H1 (cell line): ENCODE measurements around the gene SSNA1. TPM values are rescaled to one million over a fixed set of nuclear protein-coding genes. Genes with fewer than 3 reads are reported as not detected.

Experiments used
- CTCF ChIA-PET: fragments of 300-600 bp; sonication (Branson Sonifier 250); formaldehyde crosslinking; loops from one replicate; lab custom pipeline; 2021; ENCODE audit not compliant: partially characterized antibody; lab: Charles Lee
- POLR2A ChIA-PET: fragments of 300-600 bp; sonication (Branson Sonifier 250); formaldehyde crosslinking; loops from one replicate; lab custom pipeline; 2021; ENCODE audit warnings: inconsistent platforms; ENCODE audit not compliant: partially characterized antibody; lab: Charles Lee
- DNase-seq, 2 experiments: peaks; one replicate each; pipeline versions ENCODE4 v3.0.0 to v3.0.0-alpha.2; 2010 to 2022; ENCODE audit warnings: low spot score in 2 of 2, low read depth in 1 of 2, mixed read lengths in 1 of 2
- FAIRE-seq: peaks from 2 replicates; lab custom pipeline; 2011; peaks lifted over from hg19 to GRCh38; lab: Jason Lieb, UNC
- H2AFZ ChIP-seq: 2 replicates; pipeline ENCODE4 v1.8.1; 2012; ENCODE audit warnings: low read length, inconsistent platforms
- H2AK5ac ChIP-seq: 2 replicates; pipeline ENCODE4 v1.6.1; 2013; ENCODE audit warnings: low read depth, low read length
- H2BK120ac ChIP-seq: replicated peaks from 2 replicates; pipeline ENCODE3; 2013; ENCODE audit warnings: low read depth, low read length, inconsistent platforms
- H2BK12ac ChIP-seq: 2 replicates; pipeline ENCODE4 v1.6.1; 2013; ENCODE audit warnings: low read depth, low read length
- H2BK15ac ChIP-seq: 2 replicates; pipeline ENCODE4 v1.6.1; 2013; ENCODE audit warnings: low read length
- H2BK20ac ChIP-seq: 2 replicates; pipeline ENCODE4 v1.6.1; 2013; ENCODE audit warnings: low read length
- H2BK5ac ChIP-seq: 2 replicates; pipeline ENCODE4 v1.6.1; 2013; ENCODE audit warnings: low read depth, low read length
- H3K14ac ChIP-seq: 2 replicates; pipeline ENCODE4 v1.6.1; 2013; ENCODE audit warnings: inconsistent platforms; ENCODE audit not compliant: insufficient read length
- H3K18ac ChIP-seq: 2 replicates; pipeline ENCODE4 v1.6.1; 2013; ENCODE audit warnings: low read length; ENCODE audit errors: extremely low read depth
- H3K23ac ChIP-seq: 2 replicates; pipeline ENCODE4 v1.6.1; 2013; ENCODE audit warnings: inconsistent platforms; ENCODE audit not compliant: insufficient read length
- H3K23me2 ChIP-seq: 2 replicates; pipeline ENCODE4 v1.6.1; 2013; ENCODE audit warnings: low read depth, low read length
- H3K27ac ChIP-seq: 2 replicates; pipeline ENCODE4 v1.6.1; 2011; ENCODE audit warnings: low read depth, low read length, inconsistent platforms
- H3K27me3 ChIP-seq, 4 experiments: replicated peaks in 1 of 4; 1 replicate in 1 of 4; 2 replicates in 3 of 4; pipeline versions ENCODE4 v1.6.1 to v1.8.1; 2011 to 2013; ENCODE audit warnings: low read length in 3 of 4, mild to moderate bottlenecking in 3 of 4, inconsistent platforms in 2 of 4, mixed read lengths in 2 of 4, moderate library complexity in 1 of 4; ENCODE audit not compliant: control insufficient read depth in 3 of 4, insufficient read depth in 3 of 4; ENCODE audit errors: extremely low read depth in 1 of 4
- H3K36me3 ChIP-seq, 4 experiments: 2 replicates each; pipeline versions ENCODE4 v1.6.1 to v1.8.1; 2011 to 2013; ENCODE audit warnings: mild to moderate bottlenecking in 4 of 4, low read length in 3 of 4, moderate library complexity in 2 of 4, control low read depth in 1 of 4, inconsistent platforms in 1 of 4; ENCODE audit not compliant: insufficient read depth in 4 of 4, control insufficient read depth in 2 of 4
- H3K4ac ChIP-seq: replicated peaks from 2 replicates; pipeline ENCODE3; 2013; ENCODE audit warnings: low read length, low read depth, mixed read lengths, inconsistent platforms; ENCODE audit not compliant: insufficient read length
- H3K4me1 ChIP-seq, 4 experiments: replicated peaks in 1 of 4; 1 replicate in 1 of 4; 2 replicates in 3 of 4; pipeline versions ENCODE4 v1.6.1 to v1.8.1; 2011 to 2013; ENCODE audit warnings: low read length in 3 of 4, inconsistent platforms in 2 of 4, mixed read lengths in 1 of 4; ENCODE audit not compliant: insufficient read depth in 4 of 4, control insufficient read depth in 3 of 4
- H3K4me2 ChIP-seq, 2 experiments: 2 replicates each; pipeline versions ENCODE4 v1.6.1 to v1.8.1; 2011 to 2013; ENCODE audit warnings: low read depth in 2 of 2, low read length in 2 of 2, control low read depth in 1 of 2, inconsistent platforms in 1 of 2, mild to moderate bottlenecking in 1 of 2; ENCODE audit not compliant: insufficient read depth in 1 of 2
- H3K4me3 ChIP-seq, 4 experiments: fragments of 200-600, 300-600 bp in 1 of 4; sonication (generic), shearing (Covaris generic), sonication (Bioruptor Twin) in 1 of 4; 2 replicates each; pipeline versions ENCODE4 v1.5.1 to v1.8.1; 2011 to 2016; ENCODE audit warnings: low read length in 4 of 4, low read depth in 3 of 4, control low read depth in 2 of 4, inconsistent platforms in 2 of 4, mild to moderate bottlenecking in 2 of 4, mixed read lengths in 1 of 4, moderate library complexity in 1 of 4; ENCODE audit not compliant: insufficient read depth in 2 of 4; ENCODE audit errors: extremely low read depth in 1 of 4
- H3K56ac ChIP-seq: replicated peaks from 2 replicates; pipeline ENCODE3; 2013; ENCODE audit warnings: low read depth, mild to moderate bottlenecking, mixed read lengths, low read length, inconsistent platforms; ENCODE audit not compliant: insufficient read length
- H3K79me1 ChIP-seq: 2 replicates; pipeline ENCODE4 v1.6.1; 2013; ENCODE audit warnings: low read depth, low read length, control low read depth
- H3K79me2 ChIP-seq, 2 experiments: 2 replicates each; pipeline versions ENCODE4 v1.6.1 to v1.8.1; 2012 to 2013; ENCODE audit warnings: low read length in 2 of 2, mild to moderate bottlenecking in 2 of 2, inconsistent platforms in 1 of 2; ENCODE audit not compliant: insufficient read depth in 2 of 2, control insufficient read depth in 1 of 2
- H3K9ac ChIP-seq, 4 experiments: replicated peaks in 1 of 4; 1 replicate in 1 of 4; 2 replicates in 3 of 4; pipeline versions ENCODE4 v1.6.1 to v1.8.1; 2011 to 2013; ENCODE audit warnings: low read depth in 3 of 4, low read length in 3 of 4, control low read depth in 2 of 4, mild to moderate bottlenecking in 2 of 4, moderate library complexity in 2 of 4, inconsistent platforms in 1 of 4; ENCODE audit errors: extremely low read depth in 1 of 4
- H3K9me3 ChIP-seq, 2 experiments: 2 replicates each; pipeline versions ENCODE4 v1.6.1 to v1.8.1; 2012 to 2013; ENCODE audit warnings: mild to moderate bottlenecking in 2 of 2, moderate library complexity in 2 of 2, control low read depth in 1 of 2, inconsistent platforms in 1 of 2, low read depth in 1 of 2, low read length in 1 of 2, mixed read lengths in 1 of 2; ENCODE audit not compliant: insufficient read depth in 2 of 2
- H4K20me1 ChIP-seq, 2 experiments: replicated peaks in 1 of 2; 2 replicates each; pipeline versions ENCODE3 to v1.8.1; 2011 to 2013; ENCODE audit warnings: inconsistent platforms in 2 of 2, low read length in 2 of 2, mild to moderate bottlenecking in 1 of 2; ENCODE audit not compliant: insufficient read depth in 2 of 2, control insufficient read depth in 1 of 2
- H4K5ac ChIP-seq: 2 replicates; pipeline ENCODE4 v1.6.1; 2013; ENCODE audit warnings: low read length, low read depth, mixed read lengths, inconsistent platforms; ENCODE audit not compliant: insufficient read length
- H4K8ac ChIP-seq: 2 replicates; pipeline ENCODE4 v1.8.0; 2013; ENCODE audit warnings: mild to moderate bottlenecking, moderate library complexity, low read length, inconsistent platforms; ENCODE audit not compliant: insufficient read depth; ENCODE audit errors: extremely low read depth
- H4K91ac ChIP-seq: replicated peaks from 2 replicates; pipeline ENCODE3; 2013; ENCODE audit warnings: low read length, mixed read lengths, inconsistent platforms; ENCODE audit not compliant: insufficient read length
- JUND ChIP-seq: IDR thresholded peaks from 2 replicates; pipeline ENCODE4 v1.6.1; 2011; ENCODE audit warnings: mild to moderate bottlenecking, improper control_type of control experiment, low read length
- MAFK ChIP-seq: IDR thresholded peaks from 2 replicates; pipeline ENCODE4 v1.6.1; 2012; ENCODE audit warnings: low read depth, mild to moderate bottlenecking, improper control_type of control experiment, low read length
- whole genome bisulfite sequencing, 2 experiments: shearing (Covaris generic) in 1 of 2; methylation state at CpG; one replicate each; pipeline versions ENCODE4 v1.1.6 to v1.1.7; 2013 to 2015; ENCODE audit warnings: low lambda C conversion rate in 2 of 2, mixed read lengths in 2 of 2, inconsistent platforms in 1 of 2, low coverage in 1 of 2, missing lambda C conversion rate in 1 of 2; ENCODE audit not compliant: insufficient replicate concordance in 2 of 2, insufficient coverage in 1 of 2, insufficient read length in 1 of 2; ENCODE audit errors: extremely low coverage in 1 of 2, missing lambda C conversion rate in 1 of 2; 5-methylcytosine and 5-hydroxymethylcytosine counted together
- polyA plus RNA-seq, 7 experiments: library from polyadenylated mRNA; depleted of rRNA in 3 of 7; stranded (reverse) in 5 of 7; unstranded in 2 of 7; fragments of >200 nt in 5 of 7; fragments of 200-250 nt in 2 of 7; gene quantifications; 1 replicate in 5 of 7; 2 replicates in 1 of 7; 4 replicates in 1 of 7; pipeline versions ENCODE4 v1.2.1 to v1.2.3, GENCODE V29; 2011 to 2013; ENCODE audit warnings: missing spikeins in 2 of 7, mixed read lengths in 2 of 7
- total RNA-seq: library from RNA; stranded (reverse); fragmentation: NEBNext Ultra II Directional; extraction: Animal tissue kit (Norgen Biotek cat#: 25700); gene quantifications from 2 replicates; pipeline ENCODE4 v1.2.1, GENCODE V29; 2021

SSNA1 gene
- total and polyA plus RNA-seq, 2 of the 8 experiments (the other 6 are each of a cell fraction or from before 2014, with no cell fraction given), result 87.3 to 157 TPM

DNA sequence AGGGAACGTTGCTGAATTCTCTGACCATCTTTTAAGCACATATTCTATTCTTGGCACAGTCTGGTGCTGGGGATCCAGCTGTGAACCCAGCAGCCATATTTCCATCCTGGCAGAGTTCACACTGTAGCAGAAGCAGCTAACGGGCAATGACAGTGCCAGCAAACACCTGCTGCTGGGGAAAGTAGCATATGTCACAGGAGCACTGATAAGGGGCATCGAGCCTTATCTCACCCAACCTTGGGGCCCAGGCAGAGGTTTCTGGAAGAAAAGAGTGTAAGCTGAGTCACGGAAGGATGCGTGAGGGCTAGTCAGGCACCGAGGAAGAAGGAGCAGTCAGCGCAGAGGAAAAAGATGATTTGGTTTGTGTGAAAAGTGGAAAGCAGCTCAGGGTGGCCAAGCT lies 18.1 kb downstream of the SSNA1 start:
- H3K4me1 ChIP-seq, result peaks cover 6 to 21% (median 14%) of the 10 kb centered on the region in 4 experiments
- H3K27ac ChIP-seq, result no peak overlapping the region
- peaks cover 17% of the 10 kb centered on the region for H3K79me1 ChIP-seq
- H3K27me3 ChIP-seq, result no peaks in the 10 kb centered on the region
- H3K9ac ChIP-seq, result peak overlapping the region in 2 of 4 experiments; percentile 84 to 89; a peak in 4 of 7 replicates
- peak overlapping the region; percentile 90 for H3K4me2 ChIP-seq
- H3K23me2 ChIP-seq, result peaks cover 15% of the 10 kb centered on the region
- no peak overlapping the region for H2BK15ac ChIP-seq
- peak overlapping the region; percentile 78 to 96 (median 89) for H3K4me3 ChIP-seq
- H3K18ac ChIP-seq, result no peak overlapping the region
- no peak overlapping the region for H2AFZ ChIP-seq
- DNase-seq (no peak), FAIRE-seq (no peak)
- H2AK5ac ChIP-seq, result no peak overlapping the region
- no peak overlapping the region for H3K4ac ChIP-seq
- H2BK120ac ChIP-seq, result no peak overlapping the region
- ChIA-PET CTCF (interaction anchor here (0.7 to 4.9 kb wide), 8 partner anchors 8 to 84 kb away, joined by 3 to 23 read pairs (median 4); partner anchors contain the start of genes ANAPC2, RNF224 and SSNA1), POLR2A (interaction anchor here (1.1 to 69.9 kb wide), 8 partner anchors 13 to 136 kb away, joined by 3 to 1462 read pairs (median 8); partner anchors contain the start of genes ANAPC2, CYSRT1, NELFB and RNF208)
- H2BK5ac ChIP-seq, result no peak overlapping the region
- no peak for TF ChIP-seq MAFK
- no peak for TF ChIP-seq JUND
- H3K9me3 ChIP-seq, result no peaks in the 10 kb centered on the region
- no peak overlapping the region; the same call in 1 of the 2 replicates for H4K8ac ChIP-seq
- H3K14ac ChIP-seq, result no peak overlapping the region
- H3K23ac ChIP-seq, result no peak overlapping the region
- H2BK20ac ChIP-seq, result no peak overlapping the region
- no peak overlapping the region for H4K5ac ChIP-seq
- H3K56ac ChIP-seq, result no peak overlapping the region
- peaks cover 0 to 12% of the 10 kb centered on the region in 2 experiments for H4K20me1 ChIP-seq
- H2BK12ac ChIP-seq, result no peak overlapping the region
- H3K79me2 ChIP-seq, result peaks cover 0 to 46% of the 10 kb centered on the region in 2 experiments; a peak in 3 of 4 replicates
- no peak overlapping the region for H4K91ac ChIP-seq
- 88% methylated on average over 7 of the region's 7 CpGs; no CpG with 5 or more reads in 1 of the 2 experiments for WGBS, 2 experiments
- peaks cover 0 to 4% (median 0%) of the 10 kb centered on the region in 4 experiments; a peak in 1 of 8 replicates for H3K36me3 ChIP-seq
